GM19328 (cell line): ENCODE results near the gene ADSL.

Experiments used
- ATAC-seq: cut with Tn5 transposase; IDR thresholded peaks from one replicate; pipeline ENCODE4 v1.9.1; 2021; ENCODE audit warnings: mild to moderate bottlenecking, moderate library complexity; ENCODE audit not compliant: unreplicated experiment

Gene ADSL

GRCh38 chr22:40434106-40434505, 87.8 kb downstream of the ADSL start:
- ATAC-seq, result no peak

GRCh38 chr22:40434745-40435144, 88.4 kb downstream of the ADSL start:
- no peak for ATAC-seq

- peak; percentile 58 for ATAC-seq
Observed at GRCh38 chr22:40436505-40437431, 90.5 kb downstream of the ADSL start.
